Caco-2 (cell line): ENCODE results near the gene FAHD1. TPM values are rescaled to one million over a fixed set of nuclear protein-coding genes. Genes with fewer than 3 reads are reported as not detected.

Experiments used
- BruUV-seq: library from RNA; stranded (reverse); fragments of 400-500 nt; replicated peaks from 2 replicates; lab custom pipeline; 2021; lab: Mats Ljungman, UMichigan
- CTCF ChIA-PET: fragments of 300-600 bp; sonication (Branson Sonifier 250); formaldehyde crosslinking; loops from one replicate; lab custom pipeline; 2022; ENCODE audit warnings: antibody characterized with exemption; lab: Charles Lee
- POLR2A ChIA-PET: fragments of 300-600 bp; sonication (Branson Sonifier 250); formaldehyde crosslinking; loops from one replicate; lab custom pipeline; 2022; ENCODE audit warnings: antibody characterized with exemption; lab: Charles Lee
- DNase-seq, 2 experiments: peaks; one replicate each; pipeline versions ENCODE4 v3.0.0 to v3.0.0-alpha.2; 2020 to 2022
- H3K27me3 ChIP-seq: replicated peaks from 2 replicates; pipeline ENCODE4 v1.6.0; 2011; ENCODE audit warnings: low read length; ENCODE audit not compliant: control insufficient read depth, insufficient read depth
- H3K36me3 ChIP-seq: 2 replicates; pipeline ENCODE4 v1.5.1; 2011; ENCODE audit warnings: low read length; ENCODE audit not compliant: control insufficient read depth, insufficient read depth
- H3K4me1 ChIP-seq: fragments of 250-450 bp; sonication (Bioruptor Pico); 2 replicates; pipeline ENCODE4 v1.5.1; 2020; ENCODE audit warnings: mild to moderate bottlenecking
- H3K4me3 ChIP-seq: 2 replicates; pipeline ENCODE4 v1.5.1; 2011; ENCODE audit warnings: low read depth, mild to moderate bottlenecking, control low read depth, low read length
- H3K9me3 ChIP-seq: fragments of 250-450 bp; sonication (Bioruptor Pico); 2 replicates; pipeline ENCODE4 v1.5.1; 2020; ENCODE audit warnings: mild to moderate bottlenecking, moderate library complexity
- H3K27ac Mint-ChIP-seq: one replicate; pipeline ENCODE4 v1.8.0; 2022; ENCODE audit warnings: mixed read lengths; ENCODE audit not compliant: unreplicated experiment
- H3K27me3 Mint-ChIP-seq: one replicate; pipeline ENCODE4 v1.8.0; 2022; ENCODE audit warnings: mixed read lengths; ENCODE audit not compliant: insufficient read depth, unreplicated experiment
- H3K36me3 Mint-ChIP-seq: one replicate; pipeline ENCODE4 v1.8.0; 2022; ENCODE audit warnings: mild to moderate bottlenecking, mixed read lengths; ENCODE audit not compliant: insufficient read depth, unreplicated experiment
- H3K4me1 Mint-ChIP-seq: one replicate; pipeline ENCODE4 v1.8.0; 2022; ENCODE audit warnings: low read depth, mixed read lengths; ENCODE audit not compliant: unreplicated experiment
- H3K4me3 Mint-ChIP-seq: one replicate; pipeline ENCODE4 v1.8.0; 2022; ENCODE audit warnings: mild to moderate bottlenecking, moderate library complexity, mixed read lengths; ENCODE audit not compliant: unreplicated experiment
- H3K9me3 Mint-ChIP-seq: one replicate; pipeline ENCODE4 v1.8.0; 2022; ENCODE audit warnings: mixed read lengths; ENCODE audit not compliant: unreplicated experiment
- CTCF ChIP-seq, 2 experiments: fragments of 200-600 bp in 1 of 2; IDR thresholded peaks; 1 replicate in 1 of 2; 2 replicates in 1 of 2; pipeline versions ENCODE4 v1.5.1 to v1.8.0; 2011 to 2022; ENCODE audit warnings: antibody characterized with exemption in 1 of 2, control low read depth in 1 of 2, inconsistent platforms in 1 of 2, low read depth in 1 of 2, low read length in 1 of 2, mild to moderate bottlenecking in 1 of 2, moderate library complexity in 1 of 2; ENCODE audit not compliant: insufficient read depth in 1 of 2, severe bottlenecking in 1 of 2, unreplicated experiment in 1 of 2
- intact Hi-C: fragments of 100-400 bp; cut with micrococcal nuclease; formaldehyde crosslinking; loops from one replicate; pipeline ENCODE4 v1.10.0; 2022; ENCODE audit not compliant: unreplicated experiment
- total RNA-seq: library from RNA; stranded (reverse); gene quantifications from 2 replicates; pipeline ENCODE4 v1.2.3, GENCODE V29; 2022

FAHD1 gene
- total RNA-seq, 1 experiment from 2014 or later = 16.5 TPM

DNA sequence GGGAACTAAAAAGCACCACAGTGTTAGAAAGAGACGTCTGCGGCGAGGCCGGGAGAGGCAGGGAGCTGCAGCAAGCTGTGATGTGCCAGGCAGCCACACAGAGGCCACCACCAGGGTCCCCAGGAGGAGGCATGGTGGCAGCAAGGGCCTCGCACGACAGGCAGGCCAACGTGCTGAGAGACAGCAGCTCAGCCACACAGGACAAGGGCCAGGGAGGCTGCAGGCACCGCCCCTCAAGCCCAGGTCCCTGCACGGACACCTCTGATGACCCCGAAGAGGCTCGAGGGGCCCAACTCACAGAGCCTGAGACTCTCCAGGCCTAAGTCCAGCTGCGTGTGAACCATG is 6.1 kb upstream of the FAHD1 start:
- H3K9me3 Mint-ChIP-seq = no peaks in the 10 kb centered on the region
- Histone ChIP-seq H3K36me3 (peaks cover 1% of the 10 kb centered on the region; the same call in 1 of the 2 replicates), H3K27me3 (no peaks in the 10 kb centered on the region), H3K4me1 (no peaks in the 10 kb centered on the region), H3K4me3 (no peak overlapping the region), H3K9me3 (no peaks in the 10 kb centered on the region)
- H3K36me3 Mint-ChIP-seq = peaks cover 12% of the 10 kb centered on the region
- intact Hi-C loops = loop anchor here (5.0 kb wide), 1 partner anchor 39 kb away; the partner anchor contains the start of genes NUBP2 and SPSB3
- H3K27me3 Mint-ChIP-seq = no peaks in the 10 kb centered on the region
- no peaks in the 10 kb centered on the region for H3K4me1 Mint-ChIP-seq
- CTCF ChIA-PET = no interaction called here
- no peak for TF ChIP-seq CTCF (IDR thresholded peaks at IDR 0.05; ENCODE audit: insufficient read depth in 1 of 2, low read depth in 1 of 2, low read length in 1 of 2, severe bottlenecking in 1 of 2, unreplicated experiment in 1 of 2)
- DNase-seq = no peak
- no peak overlapping the region for H3K4me3 Mint-ChIP-seq
- POLR2A ChIA-PET = no interaction called here
- no peak overlapping the region for H3K27ac Mint-ChIP-seq
- no TSS peak for BruUV-seq

GRCh38 chr16:1821861-1822611 is 5.0 kb upstream of the FAHD1 start:
- peak in 1 of 2 experiments; percentile 14 for DNase-seq
- Histone ChIP-seq H3K4me1 (no peaks in the 10 kb centered on the region), H3K9me3 (no peaks in the 10 kb centered on the region), H3K27me3 (no peaks in the 10 kb centered on the region), H3K4me3 (no peak overlapping the region), H3K36me3 (peaks cover 1% of the 10 kb centered on the region; the same call in 1 of the 2 replicates)
- Mint-ChIP-seq H3K4me3 (no peak overlapping the region), H3K9me3 (no peaks in the 10 kb centered on the region), H3K4me1 (no peaks in the 10 kb centered on the region), H3K27me3 (no peaks in the 10 kb centered on the region), H3K36me3 (peaks cover 17% of the 10 kb centered on the region), H3K27ac (no peak overlapping the region)
- CTCF ChIA-PET = no interaction called here
- intact Hi-C loops = loop anchor here (5.0 kb wide), 1 partner anchor 40 kb away; the partner anchor contains the start of genes NUBP2 and SPSB3
- no peak for TF ChIP-seq CTCF (IDR thresholded peaks at IDR 0.05; ENCODE audit: insufficient read depth in 1 of 2, low read depth in 1 of 2, low read length in 1 of 2, severe bottlenecking in 1 of 2, unreplicated experiment in 1 of 2)
- POLR2A ChIA-PET = no interaction called here
- no TSS peak for BruUV-seq

- H3K4me1 ChIP-seq = no peaks in the 10 kb centered on the region
- Mint-ChIP-seq H3K36me3 (peaks cover 14% of the 10 kb centered on the region), H3K27me3 (no peaks in the 10 kb centered on the region), H3K4me1 (no peaks in the 10 kb centered on the region), H3K9me3 (no peaks in the 10 kb centered on the region), H3K4me3 (no peak overlapping the region), H3K27ac (no peak overlapping the region)
- no peaks in the 10 kb centered on the region for H3K9me3 ChIP-seq
- H3K4me3 ChIP-seq = no peak overlapping the region
- no peak for TF ChIP-seq CTCF (IDR thresholded peaks at IDR 0.05; ENCODE audit: insufficient read depth in 1 of 2, low read depth in 1 of 2, low read length in 1 of 2, severe bottlenecking in 1 of 2, unreplicated experiment in 1 of 2)
- intact Hi-C loops = loop anchor here (5.0 kb wide), 1 partner anchor 40 kb away; the partner anchor contains the start of genes NUBP2 and SPSB3
- no TSS peak for BruUV-seq
- peak in 1 of 2 experiments; percentile 16 for DNase-seq
- H3K36me3 ChIP-seq = peaks cover 1% of the 10 kb centered on the region; the same call in 1 of the 2 replicates
- no peaks in the 10 kb centered on the region for H3K27me3 ChIP-seq
- POLR2A ChIA-PET = no interaction called here
- CTCF ChIA-PET = no interaction called here
These were observed 4.2 kb upstream of the FAHD1 start for GRCh38 chr16:1822801-1823200.
